Vagina (tissue), 2 donors: Measurements from ENCODE around the gene ARHGAP32. TPM values are rescaled to one million over a fixed set of nuclear protein-coding genes. Genes with fewer than 3 reads are reported as not detected.

Experiments used
- DNase-seq, 2 donors: peaks; one replicate each; pipeline ENCODE4 v3.0.0-alpha.2; 2017; ENCODE audit errors: extremely low spot score in 2 of 2
- H3K27ac ChIP-seq: fragments of 200-600 bp; sonication (generic); one replicate; pipeline ENCODE4 v1.5.1; 2019
- H3K27me3 ChIP-seq: fragments of 200-600 bp; sonication (generic); one replicate; pipeline ENCODE4 v1.5.1; 2019
- H3K36me3 ChIP-seq, 2 donors: fragments of 200-600 bp; sonication (generic); one replicate each; pipeline ENCODE4 v1.5.1; 2017 to 2019
- H3K4me1 ChIP-seq: fragments of 200-600 bp; sonication (generic); one replicate; pipeline ENCODE4 v1.5.1; 2019
- H3K4me3 ChIP-seq, 2 donors: fragments of 200-600 bp; sonication (generic); 1 replicate in 1 of 2; 2 replicates in 1 of 2; pipeline ENCODE4 v1.5.1; 2016 to 2019
- H3K9me3 ChIP-seq: fragments of 200-600 bp; sonication (generic); one replicate; pipeline ENCODE4 v1.5.1; 2019
- CTCF ChIP-seq, 3 experiments: fragments of 450-650 bp in 2 of 3; fragments of 200-600 bp in 1 of 3; sonication (generic) in 1 of 3; IDR thresholded peaks; one replicate each; pipeline ENCODE4 v1.5.1; 2017 to 2019; ENCODE audit warnings: antibody characterized with exemption in 3 of 3, mild to moderate bottlenecking in 2 of 3, moderate library complexity in 2 of 3
- POLR2A ChIP-seq, 2 donors: fragments of 450-650 bp; IDR thresholded peaks; one replicate each; pipeline ENCODE4 v1.6.1; 2017; ENCODE audit warnings: antibody characterized with exemption in 2 of 2, mild to moderate bottlenecking in 2 of 2, moderate library complexity in 2 of 2
- POLR2AphosphoS5 ChIP-seq, 2 donors: sonication (generic); formaldehyde crosslinking; IDR thresholded peaks; one replicate each; pipeline ENCODE4 v1.9.0; 2017; ENCODE audit warnings: antibody characterized with exemption in 2 of 2, mild to moderate bottlenecking in 2 of 2, low read depth in 1 of 2; ENCODE audit not compliant: insufficient read depth in 1 of 2
- intact Hi-C: fragments of 100-400 bp; cut with DNase I; formaldehyde crosslinking; loops from one replicate; pipeline ENCODE4 v1.15.1; 2023
- total RNA-seq: library from RNA; depleted of rRNA; stranded (reverse); fragments of >200 nt; gene quantifications from one replicate; pipeline ENCODE4 v1.2.3, GENCODE V29; 2016

Gene ARHGAP32
- total RNA-seq, 1 donor from 2014 or later = 42.0 TPM

GRCh38 chr11:129234978-129235377 is 42.9 kb upstream of the ARHGAP32 start:
- no peak for TF ChIP-seq CTCF (IDR thresholded peaks at IDR 0.05)
- no peak for TF ChIP-seq POLR2A (IDR thresholded peaks at IDR 0.05)
- TF ChIP-seq POLR2AphosphoS5 (IDR thresholded peaks at IDR 0.05; ENCODE audit: insufficient read depth in 1 of 2, low read depth in 1 of 2) = no peak
- Histone ChIP-seq H3K27me3 (no peaks in the 10 kb centered on the region), H3K36me3 (no peaks in the 10 kb centered on the region), H3K9me3 (no peaks in the 10 kb centered on the region), H3K4me3 (no peak overlapping the region), H3K4me1 (no peaks in the 10 kb centered on the region), H3K27ac (no peak overlapping the region)
- DNase-seq = no peak
- intact Hi-C loops = no loop called here

GRCh38 chr11:129230006-129230405 is 37.9 kb upstream of the ARHGAP32 start:
- H3K27ac ChIP-seq = no peak overlapping the region
- H3K4me3 ChIP-seq = no peak overlapping the region
- H3K27me3 ChIP-seq = no peaks in the 10 kb centered on the region
- TF ChIP-seq CTCF (IDR thresholded peaks at IDR 0.05) (no peak), POLR2AphosphoS5 (IDR thresholded peaks at IDR 0.05; ENCODE audit: insufficient read depth in 1 of 2, low read depth in 1 of 2) (no peak), POLR2A (IDR thresholded peaks at IDR 0.05) (no peak)
- DNase-seq = no peak
- no peaks in the 10 kb centered on the region for H3K36me3 ChIP-seq
- H3K9me3 ChIP-seq = peaks cover 3% of the 10 kb centered on the region
- intact Hi-C loops = no loop called here
- H3K4me1 ChIP-seq = no peaks in the 10 kb centered on the region

- no peak overlapping the region for H3K4me3 ChIP-seq
- H3K27me3 ChIP-seq = no peaks in the 10 kb centered on the region
- no peak for DNase-seq
- H3K9me3 ChIP-seq = peaks cover 3% of the 10 kb centered on the region
- TF ChIP-seq CTCF (IDR thresholded peaks at IDR 0.05) = no peak
- TF ChIP-seq POLR2AphosphoS5 (IDR thresholded peaks at IDR 0.05; ENCODE audit: insufficient read depth in 1 of 2, low read depth in 1 of 2) = no peak
- no peak for TF ChIP-seq POLR2A (IDR thresholded peaks at IDR 0.05)
- intact Hi-C loops = no loop called here
- H3K4me1 ChIP-seq = peaks cover 14% of the 10 kb centered on the region
- no peaks in the 10 kb centered on the region for H3K36me3 ChIP-seq
- H3K27ac ChIP-seq = no peak overlapping the region
Measured at GRCh38 chr11:129226207-129226798, 34.2 kb upstream of the ARHGAP32 start.

GRCh38 chr11:129225190-129225589 is 33.1 kb upstream of the ARHGAP32 start:
- H3K4me1 ChIP-seq = peaks cover 14% of the 10 kb centered on the region
- no peaks in the 10 kb centered on the region for H3K27me3 ChIP-seq
- no peak for TF ChIP-seq POLR2A (IDR thresholded peaks at IDR 0.05)
- no peak for TF ChIP-seq POLR2AphosphoS5 (IDR thresholded peaks at IDR 0.05; ENCODE audit: insufficient read depth in 1 of 2, low read depth in 1 of 2)
- TF ChIP-seq CTCF (IDR thresholded peaks at IDR 0.05) = no peak
- DNase-seq = no peak
- peaks cover 3% of the 10 kb centered on the region for H3K9me3 ChIP-seq
- intact Hi-C loops = no loop called here
- no peak overlapping the region for H3K27ac ChIP-seq
- no peaks in the 10 kb centered on the region for H3K36me3 ChIP-seq
- no peak overlapping the region for H3K4me3 ChIP-seq

- Histone ChIP-seq H3K4me1 (peaks cover 14% of the 10 kb centered on the region), H3K27me3 (no peaks in the 10 kb centered on the region), H3K27ac (no peak overlapping the region), H3K9me3 (peaks cover 3% of the 10 kb centered on the region), H3K4me3 (no peak overlapping the region), H3K36me3 (no peaks in the 10 kb centered on the region)
- no peak for DNase-seq
- intact Hi-C loops = no loop called here
- no peak for TF ChIP-seq POLR2A (IDR thresholded peaks at IDR 0.05)
- no peak for TF ChIP-seq CTCF (IDR thresholded peaks at IDR 0.05)
- no peak for TF ChIP-seq POLR2AphosphoS5 (IDR thresholded peaks at IDR 0.05; ENCODE audit: insufficient read depth in 1 of 2, low read depth in 1 of 2)
Measured at GRCh38 chr11:129224538-129224937, 32.4 kb upstream of the ARHGAP32 start.
